ENCODE results near the gene ATP11C.
A peak's percentile ranks its signal among the peaks of the same experiment; 100 is the strongest.

The ATP11C gene

GRCh38 chrX:139802048-139802447, 130.8 kb downstream of the ATP11C start:
- DNase-seq, result no peak

- no peak for DNase-seq
These were observed 131.4 kb downstream of the ATP11C start for GRCh38 chrX:139801397-139801813.

GRCh38 chrX:139798701-139799100, 134.2 kb downstream of the ATP11C start:
- no peak for DNase-seq

GRCh38 chrX:139795196-139795595, 137.7 kb downstream of the ATP11C start:
- no peak for DNase-seq

- no peak for DNase-seq
These were observed 145.3 kb downstream of the ATP11C start for GRCh38 chrX:139787601-139788000.

GRCh38 chrX:139784807-139785206, 148.0 kb downstream of the ATP11C start:
- DNase-seq, result no peak

- DNase-seq, result no peak
These were observed 148.9 kb downstream of the ATP11C start for GRCh38 chrX:139783959-139784358.

- no peak for DNase-seq
These were observed 149.8 kb downstream of the ATP11C start for GRCh38 chrX:139783030-139783429.

- no peak for DNase-seq
These were observed 156.3 kb downstream of the ATP11C start for GRCh38 chrX:139776599-139776998.

GRCh38 chrX:139770366-139770765, 162.5 kb downstream of the ATP11C start:
- no peak for DNase-seq

GRCh38 chrX:139766545-139766983, 166.3 kb downstream of the ATP11C start:
- DNase-seq, result no peak

GRCh38 chrX:139762400-139763183, 170.3 kb downstream of the ATP11C start:
- DNase-seq, result no peak

- no peak for DNase-seq
These were observed 173.2 kb downstream of the ATP11C start for GRCh38 chrX:139759637-139760036.

- no peak for DNase-seq
These were observed 174.0 kb downstream of the ATP11C start for GRCh38 chrX:139758809-139759208.

- no peak for DNase-seq
These were observed 174.6 kb downstream of the ATP11C start for GRCh38 chrX:139758250-139758649.

- DNase-seq, result no peak
These were observed 181.8 kb downstream of the ATP11C start for GRCh38 chrX:139751053-139751452.

GRCh38 chrX:139750390-139750789, 182.5 kb downstream of the ATP11C start:
- no peak for DNase-seq

- no peak for DNase-seq
These were observed 193.7 kb downstream of the ATP11C start for GRCh38 chrX:139739138-139739537.

GRCh38 chrX:139738581-139738980, 194.3 kb downstream of the ATP11C start:
- DNase-seq, result no peak

- no peak for DNase-seq
These were observed 196.7 kb downstream of the ATP11C start for GRCh38 chrX:139736151-139736550.

- DNase-seq, result no peak
These were observed 197.9 kb downstream of the ATP11C start for GRCh38 chrX:139734996-139735395.

GRCh38 chrX:139725720-139726119, 207.1 kb downstream of the ATP11C start:
- no peak for DNase-seq

- DNase-seq, result no peak
These were observed 208.2 kb downstream of the ATP11C start for GRCh38 chrX:139724626-139725025.

- DNase-seq, result no peak
These were observed 211.9 kb downstream of the ATP11C start for GRCh38 chrX:139720979-139721378.

GRCh38 chrX:139720136-139720535, 212.7 kb downstream of the ATP11C start:
- DNase-seq, result peak; percentile 68
